Measurements from ENCODE around the gene PRELID2. TPM values are rescaled to one million over a fixed set of nuclear protein-coding genes. Genes with fewer than 3 reads are reported as not detected.
A peak's percentile ranks its signal among the peaks of the same experiment; 100 is the strongest.

PRELID2 gene
- total and polyA plus RNA-seq, 2 donors from 2014 or later: 3.8 to 12.1 TPM

- H3K27ac ChIP-seq (ENCODE audit: low read depth in 2 of 2, low read length in 2 of 2): no peak overlapping the region
- DNase-seq (no peak), FAIRE-seq (no peak)
- no peak overlapping the region for H3K9ac ChIP-seq (ENCODE audit: low read length in 3 of 3)
- H3K36me3 ChIP-seq (ENCODE audit: control insufficient read depth in 2 of 3, insufficient read depth in 3 of 3, low read length in 3 of 3): no peaks in the 10 kb centered on the region
- no peaks in the 10 kb centered on the region for H3K27me3 ChIP-seq (ENCODE audit: control insufficient read depth, insufficient read depth, low read length)
- no peaks in the 10 kb centered on the region for H3K4me1 ChIP-seq (ENCODE audit: control insufficient read depth in 2 of 3, insufficient read depth in 2 of 3, low read depth in 1 of 3, low read length in 3 of 3)
- intact Hi-C loops (cut with DNase I): no loop called here
- no peak for TF ChIP-seq CTCF (IDR thresholded peaks at IDR 0.05; ENCODE audit: borderline replicate concordance, extremely low read depth, insufficient read depth)
- no peaks in the 10 kb centered on the region for H3K9me3 ChIP-seq (ENCODE audit: control insufficient read depth in 2 of 3, insufficient read depth in 1 of 3, low read length in 3 of 3)
- no peak overlapping the region for H3K4me3 ChIP-seq (ENCODE audit: low read length in 3 of 3)
These were observed 27.9 kb upstream of the PRELID2 start for GRCh38 chr5:145863003-145863402.

- H3K36me3 ChIP-seq (ENCODE audit: control insufficient read depth in 2 of 3, insufficient read depth in 3 of 3, low read length in 3 of 3): no peaks in the 10 kb centered on the region
- peak in 1 of 5 donors; percentile 10 for DNase-seq
- intact Hi-C loops (cut with DNase I): no loop called here
- no peak overlapping the region for H3K4me3 ChIP-seq (ENCODE audit: low read length in 3 of 3)
- peaks cover 0 to 3% (median 0%) of the 10 kb centered on the region in 3 donors for H3K4me1 ChIP-seq (ENCODE audit: control insufficient read depth in 2 of 3, insufficient read depth in 2 of 3, low read depth in 1 of 3, low read length in 3 of 3)
- H3K9me3 ChIP-seq (ENCODE audit: control insufficient read depth in 2 of 3, insufficient read depth in 1 of 3, low read length in 3 of 3): no peaks in the 10 kb centered on the region
- no peak for FAIRE-seq
- TF ChIP-seq CTCF (IDR thresholded peaks at IDR 0.05; ENCODE audit: borderline replicate concordance, extremely low read depth, insufficient read depth): no peak
- H3K27ac ChIP-seq (ENCODE audit: low read depth in 2 of 2, low read length in 2 of 2): no peak overlapping the region
- H3K27me3 ChIP-seq (ENCODE audit: control insufficient read depth, insufficient read depth, low read length): no peaks in the 10 kb centered on the region
- H3K9ac ChIP-seq (ENCODE audit: low read length in 3 of 3): no peak overlapping the region
These were observed 24.8 kb upstream of the PRELID2 start for GRCh38 chr5:145859897-145860296.

GRCh38 chr5:145859453-145859852, 24.3 kb upstream of the PRELID2 start:
- no peaks in the 10 kb centered on the region for H3K9me3 ChIP-seq (ENCODE audit: control insufficient read depth in 2 of 3, insufficient read depth in 1 of 3, low read length in 3 of 3)
- H3K36me3 ChIP-seq (ENCODE audit: control insufficient read depth in 2 of 3, insufficient read depth in 3 of 3, low read length in 3 of 3): no peaks in the 10 kb centered on the region
- no peaks in the 10 kb centered on the region for H3K27me3 ChIP-seq (ENCODE audit: control insufficient read depth, insufficient read depth, low read length)
- no peak overlapping the region for H3K4me3 ChIP-seq (ENCODE audit: low read length in 3 of 3)
- TF ChIP-seq CTCF (IDR thresholded peaks at IDR 0.05; ENCODE audit: borderline replicate concordance, extremely low read depth, insufficient read depth): no peak
- peaks cover 0 to 3% (median 0%) of the 10 kb centered on the region in 3 donors for H3K4me1 ChIP-seq (ENCODE audit: control insufficient read depth in 2 of 3, insufficient read depth in 2 of 3, low read depth in 1 of 3, low read length in 3 of 3)
- FAIRE-seq (no peak), DNase-seq (peak in 3 of 5 donors; percentile 20 to 42 (median 35))
- H3K9ac ChIP-seq (ENCODE audit: low read length in 3 of 3): no peak overlapping the region
- intact Hi-C loops (cut with DNase I): no loop called here
- H3K27ac ChIP-seq (ENCODE audit: low read depth in 2 of 2, low read length in 2 of 2): no peak overlapping the region

- H3K9me3 ChIP-seq (ENCODE audit: control insufficient read depth in 2 of 3, insufficient read depth in 1 of 3, low read length in 3 of 3): no peaks in the 10 kb centered on the region
- peaks cover 0 to 3% (median 0%) of the 10 kb centered on the region in 3 donors for H3K4me1 ChIP-seq (ENCODE audit: control insufficient read depth in 2 of 3, insufficient read depth in 2 of 3, low read depth in 1 of 3, low read length in 3 of 3)
- H3K27ac ChIP-seq (ENCODE audit: low read depth in 2 of 2, low read length in 2 of 2): no peak overlapping the region
- no peak overlapping the region for H3K9ac ChIP-seq (ENCODE audit: low read length in 3 of 3)
- intact Hi-C loops (cut with DNase I): no loop called here
- FAIRE-seq (no peak), DNase-seq (no peak)
- no peaks in the 10 kb centered on the region for H3K36me3 ChIP-seq (ENCODE audit: control insufficient read depth in 2 of 3, insufficient read depth in 3 of 3, low read length in 3 of 3)
- no peaks in the 10 kb centered on the region for H3K27me3 ChIP-seq (ENCODE audit: control insufficient read depth, insufficient read depth, low read length)
- TF ChIP-seq CTCF (IDR thresholded peaks at IDR 0.05; ENCODE audit: borderline replicate concordance, extremely low read depth, insufficient read depth): no peak
- no peak overlapping the region for H3K4me3 ChIP-seq (ENCODE audit: low read length in 3 of 3)
These were observed 23.8 kb upstream of the PRELID2 start for GRCh38 chr5:145858959-145859358.
